Activated T-helper 9 cell treated with anti-CD3 and anti-CD28 coated beads, Interleukin-2, amount 50 U/mL, for 16 hours (primary cell): ENCODE data around the gene GAP43.

ENCODE experiments used
- DNase-seq: peaks from one replicate; pipeline ENCODE4 v3.0.0-alpha.2; 2020; ENCODE audit warnings: low read depth

GAP43 gene

DNA sequence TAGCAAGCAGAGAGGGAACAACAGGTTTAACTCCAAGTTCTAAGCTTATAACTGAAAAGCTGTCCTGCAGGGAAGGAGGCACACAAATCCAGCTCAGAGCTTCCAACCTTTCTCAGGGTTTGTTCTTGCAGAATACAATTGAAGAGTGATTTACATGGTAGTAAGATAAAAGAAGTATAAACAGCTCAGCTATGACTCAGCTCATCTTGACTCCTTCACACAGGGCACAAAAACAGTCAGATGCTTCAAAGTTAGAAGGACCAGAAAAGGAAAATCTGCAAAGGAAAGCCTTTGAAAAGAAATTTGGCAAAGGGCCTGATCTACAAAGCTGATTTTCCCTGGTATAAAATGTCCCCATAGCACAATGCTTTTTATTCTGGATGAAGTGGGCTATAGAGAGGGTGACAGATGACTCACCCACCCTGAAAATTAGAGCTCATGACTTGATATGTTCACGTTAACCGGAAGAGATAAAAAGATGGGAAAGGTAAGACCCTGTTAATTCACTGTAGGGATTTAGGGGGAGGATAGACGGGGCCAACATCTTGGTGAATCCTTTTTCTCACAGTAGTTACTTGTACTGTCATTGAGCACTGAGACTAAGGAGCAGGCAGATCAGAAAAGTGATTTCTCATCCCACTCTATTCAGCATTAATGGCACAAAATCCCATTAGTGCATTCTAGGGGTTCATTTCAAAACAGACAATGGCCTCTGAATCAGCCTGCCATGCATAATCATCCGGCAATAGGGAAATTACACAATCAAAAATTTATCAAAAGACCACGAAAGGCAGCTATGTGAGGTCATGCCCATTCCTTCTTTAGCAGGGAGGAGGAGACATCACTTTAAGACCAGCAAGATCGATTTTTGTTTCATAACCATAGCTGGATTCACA is 143.5 kb downstream of the GAP43 start:
- no peak for DNase-seq

DNA sequence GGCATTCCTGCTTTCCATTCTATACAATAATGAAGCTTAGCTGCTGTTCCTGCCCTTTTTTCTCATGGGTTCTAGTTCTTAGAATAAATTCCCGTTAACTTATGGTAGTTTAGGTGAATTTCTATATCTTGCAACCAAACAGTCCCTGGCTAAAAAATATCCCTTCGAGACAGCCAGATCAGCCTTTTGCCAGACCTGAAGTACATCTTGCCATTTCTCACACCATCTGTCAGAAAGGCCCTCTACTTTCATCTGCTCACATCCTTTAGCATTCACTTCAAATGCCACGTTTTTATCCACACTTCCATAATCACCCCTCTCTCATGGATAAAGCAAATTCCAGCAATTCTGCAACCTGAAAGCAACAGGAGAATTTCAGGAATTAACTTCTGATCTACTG is 145.4 kb downstream of the GAP43 start:
- DNase-seq, result no peak
